Stimulated activated CD8-positive, alpha-beta memory T cell treated with anti-CD3 and anti-CD28 coated beads, Interleukin-12 subunit alpha, Interleukin-12 subunit beta, amount 100 ng/mL, for 24 hours (primary cell): ENCODE data around the gene KCNK10.

Experiments used
- DNase-seq: peaks from one replicate; pipeline ENCODE4 v3.0.0-alpha.2; 2020; ENCODE audit errors: extremely low read depth

The KCNK10 gene

GRCh38 chr14:88185843-88186242 is 137.2 kb downstream of the KCNK10 start:
- DNase-seq, result no peak

DNA sequence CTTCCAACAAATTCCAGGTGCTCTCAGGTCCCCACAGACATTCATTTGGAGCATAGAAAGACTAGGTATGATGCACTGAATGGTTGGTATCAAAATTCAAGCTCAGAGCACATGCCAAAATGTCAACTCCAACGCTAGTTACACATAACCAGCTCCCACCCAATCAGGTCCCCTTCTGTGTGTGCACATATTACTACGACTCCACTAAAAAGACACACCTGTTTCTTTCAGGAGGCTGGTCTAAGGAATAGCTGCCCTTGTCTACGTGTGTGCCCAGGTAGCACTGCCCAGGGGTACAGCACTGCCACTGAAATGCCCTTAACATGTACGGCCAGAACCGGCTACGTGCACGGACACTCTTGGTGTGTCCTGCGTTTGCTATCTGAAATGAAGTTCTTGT is 138.1 kb downstream of the KCNK10 start:
- DNase-seq, result no peak

DNA sequence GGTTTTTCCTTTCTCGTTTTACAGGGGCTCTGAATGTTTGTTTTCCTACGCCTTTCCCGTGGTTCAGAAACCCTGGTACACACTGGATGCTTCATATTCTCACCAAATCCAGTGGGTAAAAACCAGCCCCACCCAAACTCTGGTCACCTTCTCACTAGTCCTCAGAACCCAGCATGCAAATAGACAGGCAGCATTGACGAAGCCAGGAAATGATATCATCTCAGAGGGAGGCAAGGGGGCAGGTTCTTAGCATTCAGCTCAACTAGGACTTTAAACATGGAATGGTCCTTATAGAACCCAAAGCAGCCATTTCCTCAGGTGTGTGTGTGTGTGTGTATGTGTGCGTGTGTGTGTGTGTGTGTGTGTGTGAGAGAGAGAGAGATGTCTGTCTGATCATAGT is 142.0 kb downstream of the KCNK10 start:
- no peak for DNase-seq

- DNase-seq, result no peak
Measured at GRCh38 chr14:88179716-88180115, 143.4 kb downstream of the KCNK10 start.

GRCh38 chr14:88170333-88170732 is 152.7 kb downstream of the KCNK10 start:
- DNase-seq, result no peak

- DNase-seq, result no peak
Measured at GRCh38 chr14:88168498-88169165, 154.4 kb downstream of the KCNK10 start.

GRCh38 chr14:88168025-88168424 is 155.0 kb downstream of the KCNK10 start:
- DNase-seq, result no peak

DNA sequence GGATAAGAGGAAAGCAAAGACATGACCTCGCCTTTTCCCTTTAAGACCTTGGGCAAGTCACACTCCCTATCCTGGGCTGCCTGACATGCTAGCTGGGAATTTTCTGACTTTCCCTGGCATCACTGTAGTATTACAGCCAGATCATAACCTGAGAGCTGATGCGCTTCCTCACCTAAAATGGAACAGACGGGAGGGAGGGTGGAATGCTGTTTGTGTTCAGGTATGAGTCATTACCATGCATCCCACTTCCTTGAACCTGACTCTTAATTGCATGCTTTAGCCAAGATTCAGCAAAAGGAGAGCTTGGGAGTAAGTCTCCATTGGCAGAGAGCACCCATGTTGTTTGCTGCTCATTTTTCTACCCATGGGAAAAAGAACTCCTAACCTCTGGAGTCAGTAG is 156.5 kb downstream of the KCNK10 start:
- DNase-seq, result no peak

- no peak for DNase-seq
Measured at GRCh38 chr14:88164906-88165534, 158.0 kb downstream of the KCNK10 start.

DNA sequence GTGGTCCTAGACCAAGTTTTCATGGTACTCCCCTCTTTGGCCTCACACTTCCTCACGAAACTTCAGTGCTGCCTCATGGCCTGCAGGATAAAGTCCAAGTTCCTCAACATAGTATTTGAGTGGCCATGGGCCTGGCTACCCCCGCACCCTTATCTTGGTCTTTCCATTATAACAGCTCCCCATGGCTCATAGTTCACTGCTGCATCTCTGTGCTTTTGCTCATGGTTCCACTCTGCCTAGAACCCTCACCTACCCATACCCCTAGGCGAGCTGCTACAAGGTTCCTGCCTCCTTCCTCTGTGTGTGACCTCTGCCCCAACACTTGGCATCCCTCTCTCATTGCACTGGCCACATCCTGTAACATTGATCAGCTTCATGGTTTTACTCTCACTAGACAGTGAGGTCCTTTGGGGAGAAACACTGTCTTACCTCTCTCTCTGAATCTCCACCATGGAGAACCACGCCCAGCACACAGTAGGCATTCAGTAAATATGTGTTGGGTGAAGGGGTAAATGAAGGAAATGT is 159.3 kb downstream of the KCNK10 start:
- no peak for DNase-seq

GRCh38 chr14:88156127-88156526 is 166.9 kb downstream of the KCNK10 start:
- DNase-seq, result no peak

DNA sequence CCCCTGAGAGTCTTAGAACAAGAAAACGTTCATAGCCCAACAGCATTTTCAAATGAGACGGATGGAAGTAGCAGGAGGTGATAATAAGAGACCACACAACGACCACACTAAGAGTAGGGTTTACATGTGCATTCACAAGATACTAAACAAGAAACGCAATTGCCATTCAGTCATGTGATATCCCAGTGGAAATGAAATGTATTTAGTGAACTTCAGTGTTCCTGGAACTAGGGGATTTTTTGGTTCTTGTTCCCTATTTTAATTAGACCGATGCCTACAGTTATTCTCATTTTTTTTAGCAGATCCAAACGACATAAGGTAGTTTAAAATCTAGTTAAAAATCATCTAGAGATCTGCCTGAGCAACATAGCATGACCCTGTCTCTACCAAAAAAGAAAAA is 168.1 kb downstream of the KCNK10 start:
- no peak for DNase-seq

DNA sequence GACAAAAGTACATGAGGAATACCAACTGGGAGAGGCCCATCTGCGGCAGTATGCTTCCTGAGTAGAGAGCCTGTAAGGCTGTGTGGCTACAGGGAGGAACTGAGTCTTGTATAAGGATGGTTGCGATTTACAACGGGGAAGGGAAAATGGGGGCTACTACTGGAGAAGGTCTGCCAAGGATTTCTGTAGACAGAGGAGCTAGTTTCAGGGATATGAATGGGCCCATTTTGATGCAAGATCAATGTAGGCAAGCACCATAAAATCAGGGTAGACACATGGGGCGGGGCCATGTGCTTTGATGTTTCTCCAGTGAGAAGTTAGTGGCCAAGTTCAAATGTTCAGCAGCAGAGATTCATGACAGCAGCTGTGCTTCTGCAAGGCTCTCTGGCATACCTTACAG is 168.7 kb downstream of the KCNK10 start:
- DNase-seq, result no peak

DNA sequence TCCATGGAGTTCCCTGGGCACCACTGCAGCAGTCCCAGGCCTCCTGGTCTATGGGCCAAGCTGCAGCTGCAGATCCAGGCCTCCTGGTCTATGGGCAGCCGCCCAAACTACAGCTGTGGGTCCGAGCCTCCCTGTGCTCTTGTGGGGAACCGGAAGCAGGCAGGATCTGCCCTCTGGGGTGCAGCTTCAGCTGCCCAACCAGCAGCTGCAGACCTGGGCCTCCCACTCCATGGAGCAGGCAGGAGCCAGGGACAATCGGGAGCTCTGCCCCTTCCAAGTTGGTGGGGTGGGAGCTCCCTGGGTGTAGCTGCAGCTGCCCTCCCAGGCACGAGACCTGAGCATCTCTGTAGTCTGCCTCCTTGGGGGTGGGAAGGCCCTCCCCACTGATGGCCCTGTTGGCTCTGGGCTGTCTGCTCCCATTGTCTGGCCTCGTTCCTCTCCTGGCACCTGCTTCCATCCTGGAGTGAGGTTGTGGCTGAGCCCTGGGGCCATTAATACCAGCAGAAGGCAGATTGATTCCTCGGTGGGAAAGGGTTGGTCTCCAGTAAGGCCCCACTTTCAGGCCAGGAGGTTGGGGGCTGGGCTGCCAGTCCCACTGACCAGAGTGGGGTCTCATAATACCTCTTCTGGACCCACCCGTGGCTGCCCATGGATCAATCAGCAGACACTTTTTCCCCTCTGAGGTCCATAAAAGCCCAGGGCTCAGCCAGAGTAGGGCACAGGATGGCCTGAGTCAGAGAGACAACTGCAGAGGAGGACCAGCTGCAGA is 176.0 kb downstream of the KCNK10 start:
- no peak for DNase-seq

DNA sequence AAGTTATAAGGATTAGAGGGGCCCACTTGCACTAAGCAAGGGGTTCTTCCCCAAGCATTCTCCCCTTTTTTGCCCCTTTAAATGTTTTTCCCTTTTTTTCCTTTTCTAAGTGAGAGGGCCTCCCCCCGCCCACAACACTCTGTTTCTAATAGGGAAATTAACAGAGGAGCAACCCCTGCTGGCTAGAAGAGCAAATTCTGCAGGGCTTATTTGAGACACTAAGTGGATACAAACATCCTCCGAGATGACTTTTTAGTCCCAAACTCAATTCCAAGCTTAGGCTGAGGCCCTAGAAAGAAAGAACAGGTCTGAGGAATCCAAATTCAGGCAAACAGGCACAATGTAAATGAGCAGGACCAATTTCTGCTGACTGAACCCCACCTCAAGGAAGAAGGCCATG is 179.3 kb downstream of the KCNK10 start:
- no peak for DNase-seq

DNA sequence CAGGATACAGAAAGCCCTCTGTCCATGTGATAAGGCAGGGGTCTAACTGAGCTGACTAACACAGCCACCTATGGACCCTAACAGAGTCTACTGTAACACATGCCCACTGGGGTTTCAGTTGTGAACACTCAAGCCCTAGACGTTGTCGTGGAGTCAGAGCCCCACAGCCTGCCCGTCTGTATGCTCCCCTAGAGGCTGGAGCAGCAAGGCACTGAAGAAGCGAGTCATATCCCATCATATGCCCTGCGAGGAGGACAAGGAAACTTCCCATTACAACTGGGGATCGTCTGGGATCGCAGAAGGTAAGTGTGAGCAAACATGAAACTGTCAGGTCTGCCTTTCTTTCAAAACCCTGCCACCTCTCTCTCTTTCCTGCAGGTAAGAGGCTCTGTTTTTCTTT is 180.1 kb downstream of the KCNK10 start:
- no peak for DNase-seq

GRCh38 chr14:88140874-88141273 is 182.2 kb downstream of the KCNK10 start:
- DNase-seq, result no peak

DNA sequence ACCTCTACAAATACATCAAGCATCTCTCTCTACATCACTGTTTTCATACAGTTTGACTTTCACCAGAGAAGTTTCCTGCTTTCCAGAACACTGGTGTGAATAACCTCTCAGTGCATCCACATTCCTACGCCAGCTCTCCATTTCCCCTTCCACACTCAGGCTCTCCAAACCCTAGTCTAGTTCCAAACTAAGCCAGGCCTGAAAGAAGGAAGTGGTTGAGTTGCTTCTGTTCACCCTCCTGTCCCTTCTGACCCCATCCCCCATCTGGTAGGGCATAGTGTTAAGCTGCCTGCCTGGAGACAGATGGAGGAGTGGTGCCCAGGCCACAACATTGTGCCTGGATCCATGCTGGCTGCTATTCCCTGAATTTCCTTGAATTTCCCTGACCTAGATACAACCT is 185.7 kb downstream of the KCNK10 start:
- no peak for DNase-seq
